H1 (cell line): ENCODE measurements around the gene SIMC1. TPM values are rescaled to one million over a fixed set of nuclear protein-coding genes. Genes with fewer than 3 reads are reported as not detected.

Source experiments
- EGR1 ChIP-seq: IDR thresholded peaks from 2 replicates; pipeline ENCODE4 v1.6.1; 2011; ENCODE audit warnings: low read depth, low read length, borderline replicate concordance
- NRF1 ChIP-seq: IDR thresholded peaks from 2 replicates; pipeline ENCODE4 v1.6.1; 2011; ENCODE audit warnings: mild to moderate bottlenecking, low read depth, low read length, improper control_type of control experiment
- RFX5 ChIP-seq: IDR thresholded peaks from 2 replicates; pipeline ENCODE4 v1.6.1; 2011; ENCODE audit warnings: low read depth, low read length, improper control_type of control experiment, borderline replicate concordance
- SIX5 ChIP-seq: IDR thresholded peaks from 2 replicates; pipeline ENCODE4 v1.6.1; 2011; ENCODE audit warnings: mild to moderate bottlenecking, low read depth, low read length
- ZNF274 ChIP-seq: IDR thresholded peaks from 2 replicates; pipeline ENCODE4 v1.7.0; 2012; ENCODE audit warnings: low read length, borderline replicate concordance; ENCODE audit errors: extremely low read depth
- polyA plus RNA-seq, 7 experiments: library from polyadenylated mRNA; depleted of rRNA in 3 of 7; stranded (reverse) in 5 of 7; unstranded in 2 of 7; fragments of >200 nt in 5 of 7; fragments of 200-250 nt in 2 of 7; gene quantifications; 1 replicate in 5 of 7; 2 replicates in 1 of 7; 4 replicates in 1 of 7; pipeline versions ENCODE4 v1.2.1 to v1.2.3, GENCODE V29; 2011 to 2013; ENCODE audit warnings: missing spikeins in 2 of 7, mixed read lengths in 2 of 7
- total RNA-seq: library from RNA; stranded (reverse); fragmentation: NEBNext Ultra II Directional; extraction: Animal tissue kit (Norgen Biotek cat#: 25700); gene quantifications from 2 replicates; pipeline ENCODE4 v1.2.1, GENCODE V29; 2021
- TF ChIP-seq, protein P1 (sequence below): IDR thresholded peaks from 2 replicates; pipeline ENCODE4 v1.6.1; 2012; ENCODE audit warnings: inconsistent platforms

SIMC1 gene
- total and polyA plus RNA-seq, 2 of the 8 experiments (the other 6 are each of a cell fraction or from before 2014, with no cell fraction given): 12.3 to 21.2 TPM

DNA sequence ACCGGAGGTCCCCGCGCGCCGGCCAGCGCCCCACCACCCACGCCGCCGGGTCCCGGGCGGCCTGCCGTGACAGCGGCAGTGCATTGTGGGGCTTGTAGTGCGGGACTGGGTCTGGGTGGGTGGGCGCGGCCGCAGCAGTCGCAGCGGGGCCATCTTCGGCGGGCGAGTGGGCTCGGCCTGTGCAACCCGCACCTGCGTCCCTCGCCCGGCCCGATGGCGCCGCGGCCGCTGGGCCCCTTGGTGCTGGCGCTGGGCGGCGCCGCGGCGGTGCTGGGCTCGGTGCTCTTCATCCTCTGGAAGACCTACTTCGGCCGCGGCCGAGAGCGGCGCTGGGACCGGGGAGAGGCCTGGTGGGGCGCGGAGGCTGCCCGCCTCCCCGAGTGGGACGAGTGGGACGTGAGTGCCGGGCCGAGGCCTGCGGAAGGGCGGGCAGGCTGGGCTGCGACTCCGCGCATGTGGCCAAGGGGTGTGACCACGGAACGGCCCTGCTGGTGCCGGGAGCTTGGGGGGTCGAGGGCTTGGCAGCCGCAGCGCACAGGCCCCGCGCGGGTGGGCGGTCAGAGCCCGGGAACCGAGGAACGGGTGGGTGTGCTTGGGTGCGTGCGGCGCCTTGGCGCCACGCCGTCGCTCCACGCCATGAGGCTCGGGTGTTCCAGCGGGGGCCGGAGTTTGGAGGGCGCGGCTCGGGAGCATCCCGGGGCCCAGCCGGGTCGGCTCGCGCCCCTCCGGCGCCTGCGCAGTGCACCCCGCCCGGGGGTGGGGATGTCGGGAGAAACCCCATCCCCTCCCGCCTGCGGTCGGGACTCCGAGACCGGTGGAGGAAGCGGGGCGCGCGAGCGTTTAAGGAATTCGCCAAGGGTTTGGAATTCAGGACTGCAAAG lies 127.4 kb downstream of the SIMC1 start, which contains the start of gene ARL10 (continued):
- no peak for TF ChIP-seq RFX5
- TF ChIP-seq EGR1: peak; percentile 7; the same call in 1 of the 2 replicates
- peak; percentile 32; the same call in 1 of the 2 replicates for TF ChIP-seq SIX5
- no peak for TF ChIP-seq ZNF274
- TF ChIP-seq NRF1: peak; percentile 64
- TF ChIP-seq, protein P1, sequence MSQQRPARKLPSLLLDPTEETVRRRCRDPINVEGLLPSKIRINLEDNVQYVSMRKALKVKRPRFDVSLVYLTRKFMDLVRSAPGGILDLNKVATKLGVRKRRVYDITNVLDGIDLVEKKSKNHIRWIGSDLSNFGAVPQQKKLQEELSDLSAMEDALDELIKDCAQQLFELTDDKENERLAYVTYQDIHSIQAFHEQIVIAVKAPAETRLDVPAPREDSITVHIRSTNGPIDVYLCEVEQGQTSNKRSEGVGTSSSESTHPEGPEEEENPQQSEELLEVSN: peak; percentile 85; the same call in 1 of the 2 replicates
